Endothelial cell of umbilical vein (primary cell): Measurements from ENCODE around the gene RESP18. TPM values are rescaled to one million over a fixed set of nuclear protein-coding genes. Genes with fewer than 3 reads are reported as not detected.

ENCODE experiments used
- BruUV-seq: library from RNA; stranded (reverse); fragments of 400-500 nt; replicated peaks from 2 replicates; lab custom pipeline; 2021; lab: Mats Ljungman, UMichigan
- CTCF ChIA-PET: fragments of 300-600, 350-600 bp; sonication (Branson Sonifier 250); formaldehyde crosslinking; loops from one replicate; lab custom pipeline; 2021; ENCODE audit warnings: antibody characterized with exemption, inconsistent platforms; lab: Charles Lee
- POLR2A ChIA-PET: fragments of 300-600, 350-600 bp; sonication (Branson Sonifier 250); formaldehyde crosslinking; loops from one replicate; lab custom pipeline; 2021; ENCODE audit warnings: antibody characterized with exemption, inconsistent platforms; lab: Charles Lee
- DNase-seq: peaks from one replicate; pipeline ENCODE4 v3.0.0-alpha.2; 2011; ENCODE audit warnings: low read depth, low spot score
- FAIRE-seq: peaks from 2 replicates; lab custom pipeline; 2011; peaks lifted over from hg19 to GRCh38; lab: Jason Lieb, UNC
- H2AFZ ChIP-seq: 2 replicates; pipeline ENCODE4 v1.6.0; 2012; ENCODE audit warnings: low read depth, low read length, control low read depth, inconsistent platforms
- H3K27ac ChIP-seq: 2 replicates; pipeline ENCODE4 v1.5.1; 2011; ENCODE audit warnings: low read depth, mild to moderate bottlenecking, control low read depth, low read length, moderate library complexity; ENCODE audit not compliant: insufficient read depth
- H3K27me3 ChIP-seq, 2 experiments: 2 replicates each; pipeline versions ENCODE4 v1.6.0 to v1.6.1; 2011; ENCODE audit warnings: low read length in 2 of 2, mixed read lengths in 1 of 2; ENCODE audit not compliant: control insufficient read depth in 2 of 2, insufficient read depth in 2 of 2
- H3K36me3 ChIP-seq, 2 experiments: 2 replicates in 1 of 2; 3 replicates in 1 of 2; pipeline ENCODE4 v1.5.1; 2011; ENCODE audit warnings: low read length in 2 of 2, mild to moderate bottlenecking in 1 of 2, moderate library complexity in 1 of 2; ENCODE audit not compliant: control insufficient read depth in 2 of 2, insufficient read depth in 2 of 2; ENCODE audit errors: extremely low read depth in 1 of 2
- H3K4me1 ChIP-seq: 3 replicates; pipeline ENCODE4 v1.5.1; 2011; ENCODE audit warnings: mild to moderate bottlenecking, low read length; ENCODE audit not compliant: control insufficient read depth, insufficient read depth; ENCODE audit errors: extremely low read depth
- H3K4me2 ChIP-seq: 2 replicates; pipeline ENCODE4 v1.6.1; 2011; ENCODE audit warnings: low read length, control low read depth, mixed read lengths; ENCODE audit not compliant: insufficient read depth
- H3K4me3 ChIP-seq, 3 experiments: fragments of 200-600 bp in 1 of 3; sonication (generic), shearing (Covaris generic) in 1 of 3; replicated peaks in 1 of 3; 2 replicates each; pipeline ENCODE4 v1.5.1; 2011 to 2016; ENCODE audit warnings: control low read depth in 3 of 3, low read length in 3 of 3, mild to moderate bottlenecking in 2 of 3, inconsistent platforms in 1 of 3, low read depth in 1 of 3, moderate library complexity in 1 of 3; ENCODE audit not compliant: insufficient read depth in 1 of 3
- H3K79me2 ChIP-seq: 2 replicates; pipeline ENCODE4 v1.6.0; 2012; ENCODE audit warnings: low read length, inconsistent platforms; ENCODE audit not compliant: control insufficient read depth, insufficient read depth
- H3K9ac ChIP-seq: replicated peaks from 2 replicates; pipeline ENCODE3; 2011; ENCODE audit warnings: low read length, control low read depth; ENCODE audit not compliant: insufficient read depth; ENCODE audit errors: extremely low read depth
- H3K9me1 ChIP-seq: replicated peaks from 3 replicates; pipeline ENCODE4 v1.6.0; 2011; ENCODE audit warnings: mild to moderate bottlenecking, low read length; ENCODE audit not compliant: control insufficient read depth, insufficient read depth; ENCODE audit errors: extremely low read depth
- H3K9me3 ChIP-seq: replicated peaks from 2 replicates; pipeline ENCODE4 v1.5.1; 2012; ENCODE audit warnings: low read length, inconsistent platforms; ENCODE audit not compliant: control insufficient read depth, insufficient read depth
- H4K20me1 ChIP-seq: replicated peaks from 2 replicates; pipeline ENCODE3; 2011; ENCODE audit warnings: mild to moderate bottlenecking, low read length; ENCODE audit not compliant: control insufficient read depth, insufficient read depth; ENCODE audit errors: extremely low read depth
- EZH2 ChIP-seq: IDR thresholded peaks from 2 replicates; pipeline ENCODE4 v1.6.1; 2012; ENCODE audit warnings: borderline replicate concordance, low read depth, mild to moderate bottlenecking, moderate library complexity, low read length, inconsistent platforms; ENCODE audit not compliant: severe bottlenecking
- FOS ChIP-seq: IDR thresholded peaks from 2 replicates; pipeline ENCODE4 v1.6.1; 2011; ENCODE audit warnings: mild to moderate bottlenecking, low read length, moderate library complexity, borderline replicate concordance; ENCODE audit not compliant: insufficient read depth
- GATA2 ChIP-seq: IDR thresholded peaks from 2 replicates; pipeline ENCODE4 v1.7.0; 2011; ENCODE audit warnings: low read depth, mild to moderate bottlenecking, moderate library complexity, mixed read lengths, low read length; ENCODE audit not compliant: insufficient read length, insufficient read depth
- JUN ChIP-seq: IDR thresholded peaks from 2 replicates; pipeline ENCODE4 v1.6.1; 2011; ENCODE audit warnings: borderline replicate concordance, low read depth; ENCODE audit not compliant: insufficient read length, insufficient read depth
- MYC ChIP-seq: IDR thresholded peaks from one replicate; pipeline ENCODE4 v1.6.1; 2011; ENCODE audit warnings: mild to moderate bottlenecking, low read depth, low read length
- POLR2A ChIP-seq: IDR thresholded peaks from 2 replicates; pipeline ENCODE4 v1.6.1; 2012; ENCODE audit warnings: low read depth, mild to moderate bottlenecking, control low read depth, low read length
- POLR2AphosphoS5 ChIP-seq: IDR thresholded peaks from 2 replicates; pipeline ENCODE4 v1.6.1; 2012; ENCODE audit warnings: low read depth, mild to moderate bottlenecking, control low read depth, low read length, moderate library complexity; ENCODE audit not compliant: insufficient read depth
- dilution Hi-C: fragments of 300-500 bp; cut with MboI; formaldehyde crosslinking; loops from one replicate; pipeline ENCODE4 v1.15.0; 2019; ENCODE audit warnings: low sequenced_read_pairs; ENCODE audit not compliant: extremely low pct_ligation_motif_present
- intact Hi-C: fragments of 100-400 bp; cut with micrococcal nuclease; formaldehyde crosslinking; loops from one replicate; pipeline ENCODE4 v1.10.0; 2022
- polyA plus RNA-seq, 4 experiments: library from polyadenylated mRNA; depleted of rRNA in 3 of 4; stranded (reverse) in 3 of 4; unstranded in 1 of 4; fragments of >200 nt; gene quantifications; 2 replicates each; pipeline versions ENCODE4 v1.2.1 to v1.2.3, GENCODE V29; 2011 to 2012; ENCODE audit warnings: missing spikeins in 1 of 4
- total RNA-seq: library from RNA; stranded (reverse); gene quantifications from 2 replicates; pipeline ENCODE4 v1.2.3, GENCODE V29; 2021
- TF ChIP-seq, protein P1 (sequence below): IDR thresholded peaks from 2 replicates; pipeline ENCODE4 v1.6.1; 2011; ENCODE audit not compliant: insufficient read depth, insufficient read length
- TF ChIP-seq, protein P2 (sequence below), 2 donors: IDR thresholded peaks; 1 replicate in 1 of 2; 2 replicates in 1 of 2; pipeline ENCODE4 v1.5.1; 2011; ENCODE audit warnings: low read length in 2 of 2, mild to moderate bottlenecking in 2 of 2, moderate library complexity in 2 of 2, control low read depth in 1 of 2, inconsistent platforms in 1 of 2, low read depth in 1 of 2; ENCODE audit not compliant: insufficient read depth in 1 of 2; ENCODE audit errors: extremely low read depth in 1 of 2

The RESP18 gene
- total and polyA plus RNA-seq, 2 donors (not counting 3 experiments of a cell fraction or from before 2014, with no cell fraction given), result not detected

DNA sequence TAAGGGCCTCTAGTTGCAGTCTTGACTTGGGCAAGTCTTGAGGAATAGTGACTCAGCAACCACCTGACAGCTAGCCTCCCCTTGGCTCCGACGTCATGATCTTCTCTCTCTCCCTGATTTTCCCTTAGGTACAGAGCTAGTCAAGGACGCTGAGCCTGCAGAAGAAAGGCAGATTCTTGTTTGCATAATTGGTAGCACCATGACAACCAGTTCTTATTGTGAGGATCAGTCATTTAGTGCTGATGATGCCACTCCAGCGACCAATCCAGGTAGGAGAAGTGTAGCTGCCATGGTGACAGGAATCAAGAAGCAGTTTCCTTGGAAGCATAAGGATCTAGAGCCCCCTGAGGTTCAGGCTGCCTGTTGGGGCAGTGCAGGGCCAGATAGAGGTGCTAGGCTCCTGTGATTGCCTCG, 2.8 kb upstream of the RESP18 start:
- Histone ChIP-seq H3K9me3 (no peaks in the 10 kb centered on the region), H3K27me3 (peaks cover 18 to 29% of the 10 kb centered on the region in 2 experiments), H3K4me1 (no peaks in the 10 kb centered on the region), H3K27ac (no peak overlapping the region), H2AFZ (no peak overlapping the region), H3K4me3 (no peak overlapping the region), H3K36me3 (no peaks in the 10 kb centered on the region), H4K20me1 (no peaks in the 10 kb centered on the region), H3K9ac (no peak overlapping the region), H3K4me2 (no peak overlapping the region), H3K9me1 (no peaks in the 10 kb centered on the region), H3K79me2 (no peaks in the 10 kb centered on the region)
- POLR2A ChIA-PET, result no interaction called here
- no peak for DNase-seq
- FAIRE-seq, result no peak
- TF ChIP-seq, protein P1, sequence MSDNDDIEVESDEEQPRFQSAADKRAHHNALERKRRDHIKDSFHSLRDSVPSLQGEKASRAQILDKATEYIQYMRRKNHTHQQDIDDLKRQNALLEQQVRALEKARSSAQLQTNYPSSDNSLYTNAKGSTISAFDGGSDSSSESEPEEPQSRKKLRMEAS, result no peak
- no TSS peak for BruUV-seq
- intact Hi-C loops (no loop called here), dilution Hi-C loops (no loop called here)
- CTCF ChIA-PET, result no interaction called here

DNA sequence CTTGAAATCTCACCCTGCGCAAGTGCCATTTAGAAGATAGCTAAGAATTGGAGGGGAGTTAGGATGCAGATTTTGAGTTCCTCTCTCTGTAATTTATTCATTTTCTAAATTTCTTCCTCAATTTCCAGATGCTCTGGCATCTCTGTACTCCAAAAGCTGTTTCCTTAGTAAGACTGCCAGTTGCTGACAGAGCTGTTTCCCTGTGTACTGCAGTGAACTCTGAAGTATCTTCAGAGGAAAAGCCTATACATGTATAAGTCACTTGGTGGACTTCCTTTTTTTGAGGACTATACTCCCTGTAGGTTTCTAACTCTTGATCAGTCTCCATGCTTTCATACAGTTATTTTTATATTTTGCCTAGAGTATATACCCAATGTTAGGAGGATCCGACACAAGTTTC, 1.5 kb upstream of the RESP18 start:
- Histone ChIP-seq H4K20me1 (no peaks in the 10 kb centered on the region), H3K27ac (no peak overlapping the region), H2AFZ (no peak overlapping the region), H3K9me1 (no peaks in the 10 kb centered on the region), H3K4me2 (no peak overlapping the region), H3K4me1 (no peaks in the 10 kb centered on the region), H3K9ac (no peak overlapping the region), H3K9me3 (no peaks in the 10 kb centered on the region), H3K27me3 (peaks cover 18 to 24% of the 10 kb centered on the region in 2 experiments), H3K79me2 (no peaks in the 10 kb centered on the region), H3K36me3 (no peaks in the 10 kb centered on the region), H3K4me3 (no peak overlapping the region)
- FAIRE-seq, result no peak
- TF ChIP-seq, protein P1, result no peak
- TF ChIP-seq GATA2 (no peak), FOS (no peak), EZH2 (no peak), JUN (no peak), POLR2A (no peak), POLR2AphosphoS5 (no peak), MYC (no peak)
- TF ChIP-seq, protein P2, sequence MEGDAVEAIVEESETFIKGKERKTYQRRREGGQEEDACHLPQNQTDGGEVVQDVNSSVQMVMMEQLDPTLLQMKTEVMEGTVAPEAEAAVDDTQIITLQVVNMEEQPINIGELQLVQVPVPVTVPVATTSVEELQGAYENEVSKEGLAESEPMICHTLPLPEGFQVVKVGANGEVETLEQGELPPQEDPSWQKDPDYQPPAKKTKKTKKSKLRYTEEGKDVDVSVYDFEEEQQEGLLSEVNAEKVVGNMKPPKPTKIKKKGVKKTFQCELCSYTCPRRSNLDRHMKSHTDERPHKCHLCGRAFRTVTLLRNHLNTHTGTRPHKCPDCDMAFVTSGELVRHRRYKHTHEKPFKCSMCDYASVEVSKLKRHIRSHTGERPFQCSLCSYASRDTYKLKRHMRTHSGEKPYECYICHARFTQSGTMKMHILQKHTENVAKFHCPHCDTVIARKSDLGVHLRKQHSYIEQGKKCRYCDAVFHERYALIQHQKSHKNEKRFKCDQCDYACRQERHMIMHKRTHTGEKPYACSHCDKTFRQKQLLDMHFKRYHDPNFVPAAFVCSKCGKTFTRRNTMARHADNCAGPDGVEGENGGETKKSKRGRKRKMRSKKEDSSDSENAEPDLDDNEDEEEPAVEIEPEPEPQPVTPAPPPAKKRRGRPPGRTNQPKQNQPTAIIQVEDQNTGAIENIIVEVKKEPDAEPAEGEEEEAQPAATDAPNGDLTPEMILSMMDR (IDR thresholded peaks at IDR 0.05; ENCODE audit: extremely low read depth in 1 of 2, insufficient read depth in 1 of 2, low read depth in 1 of 2, low read length in 2 of 2), result no peak
- dilution Hi-C loops (no loop called here), intact Hi-C loops (no loop called here)
- ChIA-PET POLR2A (no interaction called here), CTCF (no interaction called here)
- BruUV-seq, result no TSS peak
- no peak for DNase-seq
